ENCODE data around the gene CAMK1. TPM values are rescaled to one million over a fixed set of nuclear protein-coding genes. Genes with fewer than 3 reads are reported as not detected.

CAMK1 gene
- total RNA-seq: 100 to 1,000 TPM; 127 to 185 TPM
- polyA plus RNA-seq (ENCODE audit: insufficient read depth, low read depth, low replicate concordance): 62.7 TPM
- long read RNA-seq, donor 1, transcript CAMK1-201 (12 exons, 1,488 nt): major isoform, 11 of 31 reads
- long read RNA-seq, donor 1, partial matches to known transcripts: 14 of 31 reads
- long read RNA-seq, donor 1, other reads (novel, unspliced or antisense): 5 of 31 reads
- long read RNA-seq, donor 2, partial matches to known transcripts: 5 of 7 reads
- long read RNA-seq, donor 2, other reads (novel, unspliced or antisense): 0 of 7 reads

DNA sequence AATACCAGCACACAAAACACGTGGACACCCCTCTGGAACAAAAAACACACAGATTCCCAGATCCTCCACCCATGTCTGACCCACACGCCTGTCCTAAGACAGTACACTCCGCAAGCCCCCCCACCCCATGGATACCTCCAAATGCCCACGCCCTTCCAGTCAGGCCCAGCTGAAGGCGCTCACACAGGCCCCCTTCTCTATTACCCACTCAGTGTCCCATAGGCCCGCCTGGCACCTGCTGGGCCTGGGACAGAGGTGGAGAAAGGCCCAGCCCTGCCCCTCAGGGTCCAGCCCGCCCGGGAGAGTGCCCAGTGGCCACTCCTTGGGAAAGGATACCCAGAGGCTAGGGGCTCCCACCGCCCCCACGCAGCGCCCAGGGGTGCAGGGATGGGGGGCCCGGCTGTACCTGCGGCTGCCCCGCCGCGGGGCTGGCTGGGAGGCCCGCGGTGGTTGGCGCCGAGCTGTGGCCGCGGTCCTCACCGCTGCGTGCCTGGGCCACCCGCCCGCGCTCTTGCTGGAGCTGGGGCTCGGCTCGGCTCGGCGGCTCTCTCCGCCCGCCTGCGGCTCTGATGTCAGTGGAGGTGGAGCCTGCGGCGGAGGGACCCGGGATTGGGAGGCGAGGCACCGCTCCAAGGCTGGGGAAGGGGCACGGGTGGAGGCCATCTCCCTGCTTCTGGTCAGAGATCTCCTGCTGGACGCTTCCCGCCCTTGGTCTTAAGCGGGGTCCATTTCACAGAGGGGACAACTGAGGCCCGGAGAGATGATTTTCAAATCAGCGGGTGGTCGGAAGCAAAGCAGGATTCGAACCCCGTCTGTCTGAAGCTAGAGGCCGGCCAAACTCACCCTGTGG, at the start of gene CAMK1:
Gene CAMK1, minus strand, starts transcription at position 522 of the 850 bp plus-strand sequence. CDS start 2,198 bp downstream, outside the sequence.
- 5 to 7% methylated on average over 18 to 27 of the region's 49 CpGs for WGBS, 2 donors

DNA sequence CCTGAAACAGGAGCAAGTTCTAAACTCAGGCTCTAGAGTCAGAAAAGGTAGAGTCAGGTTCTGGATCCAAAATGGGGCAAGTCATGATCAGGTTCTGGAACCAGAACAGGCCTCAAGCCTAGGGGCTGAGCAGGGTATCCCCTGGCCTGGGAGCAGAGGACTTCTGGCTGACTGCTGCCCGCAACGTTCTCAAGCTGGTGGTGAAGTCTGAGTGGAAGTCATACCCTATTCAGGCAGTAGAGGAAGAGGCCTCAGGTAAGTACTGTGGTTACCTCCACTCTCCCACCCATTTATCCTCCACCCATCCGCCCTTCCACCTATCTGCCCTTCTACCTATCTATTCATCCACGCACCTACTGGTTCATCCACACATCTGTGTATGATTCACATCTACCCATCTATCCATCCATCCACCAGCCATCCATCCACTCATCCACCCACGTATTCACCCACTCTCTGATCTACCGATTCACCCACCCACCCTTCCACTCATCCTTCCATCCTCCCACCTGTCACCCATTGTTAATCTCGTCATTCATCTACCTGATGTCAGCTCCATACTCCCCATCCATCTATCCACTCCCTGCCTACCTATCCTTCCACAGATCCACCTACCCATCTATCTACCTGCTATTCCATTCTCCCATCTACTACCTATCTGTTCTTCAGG, 49.1 kb upstream of the CAMK1 start:
- intact Hi-C loops (cut with DNase I; ENCODE audit: low total_unique reads): no loop called here
- Histone ChIP-seq H3K27ac (no peak overlapping the region), H3K4me1 (no peaks in the 10 kb centered on the region), H3K9me3 (no peaks in the 10 kb centered on the region), H3K36me3 (ENCODE audit: low read depth, missing control alignments) (no peaks in the 10 kb centered on the region), H3K27me3 (no peaks in the 10 kb centered on the region), H3K4me3 (no peak overlapping the region)
- DNase-seq: no peak
- TF ChIP-seq, protein P1, sequence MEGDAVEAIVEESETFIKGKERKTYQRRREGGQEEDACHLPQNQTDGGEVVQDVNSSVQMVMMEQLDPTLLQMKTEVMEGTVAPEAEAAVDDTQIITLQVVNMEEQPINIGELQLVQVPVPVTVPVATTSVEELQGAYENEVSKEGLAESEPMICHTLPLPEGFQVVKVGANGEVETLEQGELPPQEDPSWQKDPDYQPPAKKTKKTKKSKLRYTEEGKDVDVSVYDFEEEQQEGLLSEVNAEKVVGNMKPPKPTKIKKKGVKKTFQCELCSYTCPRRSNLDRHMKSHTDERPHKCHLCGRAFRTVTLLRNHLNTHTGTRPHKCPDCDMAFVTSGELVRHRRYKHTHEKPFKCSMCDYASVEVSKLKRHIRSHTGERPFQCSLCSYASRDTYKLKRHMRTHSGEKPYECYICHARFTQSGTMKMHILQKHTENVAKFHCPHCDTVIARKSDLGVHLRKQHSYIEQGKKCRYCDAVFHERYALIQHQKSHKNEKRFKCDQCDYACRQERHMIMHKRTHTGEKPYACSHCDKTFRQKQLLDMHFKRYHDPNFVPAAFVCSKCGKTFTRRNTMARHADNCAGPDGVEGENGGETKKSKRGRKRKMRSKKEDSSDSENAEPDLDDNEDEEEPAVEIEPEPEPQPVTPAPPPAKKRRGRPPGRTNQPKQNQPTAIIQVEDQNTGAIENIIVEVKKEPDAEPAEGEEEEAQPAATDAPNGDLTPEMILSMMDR (IDR thresholded peaks at IDR 0.05): no peak
- no peak for TF ChIP-seq POLR2A (IDR thresholded peaks at IDR 0.05)
- 92% methylated on average over 6 of the region's 7 CpGs for WGBS, 2 donors

More for the DNA sequence above, at the start of gene CAMK1:
- Histone ChIP-seq H3K27ac (peak within 1 kb of the TSS; percentile 91 to 96), H3K36me3 (ENCODE audit: low read depth, missing control alignments) (no peaks in the 10 kb centered on the region), H3K4me1 (peaks cover 32% of the 10 kb centered on the region), H3K9me3 (no peaks in the 10 kb centered on the region), H3K27me3 (no peaks in the 10 kb centered on the region), H3K4me3 (peak within 1 kb of the TSS; percentile 71 to 83)
- intact Hi-C loops (cut with DNase I; ENCODE audit: low total_unique reads): no loop called here
- TF ChIP-seq, protein P1 (IDR thresholded peaks at IDR 0.05): peak in 1 of 3 experiments; percentile 7
- peak; percentile 14 for TF ChIP-seq POLR2A (IDR thresholded peaks at IDR 0.05)
- peak; percentile 85 for DNase-seq

DNA sequence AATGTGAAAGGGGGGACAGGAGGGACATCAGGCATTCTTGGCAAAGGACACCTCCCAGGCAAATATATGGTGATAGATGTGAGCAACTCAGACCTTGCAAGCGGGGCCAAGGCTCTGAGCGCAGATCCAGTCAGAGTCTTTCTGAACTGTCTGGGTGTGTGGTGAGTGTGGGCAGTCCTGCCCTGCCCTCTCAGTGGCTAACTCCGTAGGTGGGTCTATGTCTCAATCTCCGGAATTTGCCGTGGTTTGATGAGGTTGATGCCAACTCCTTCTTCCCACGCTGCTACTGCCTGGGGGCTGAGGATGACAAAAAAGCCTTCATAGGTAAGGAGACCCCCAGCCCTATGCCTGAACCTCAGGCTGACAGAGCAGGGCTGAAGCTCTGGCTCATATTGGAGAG, 47.7 kb upstream of the CAMK1 start:
- intact Hi-C loops (cut with DNase I; ENCODE audit: low total_unique reads): no loop called here
- Histone ChIP-seq H3K27me3 (no peaks in the 10 kb centered on the region), H3K36me3 (ENCODE audit: low read depth, missing control alignments) (no peaks in the 10 kb centered on the region), H3K27ac (no peak overlapping the region), H3K4me1 (no peaks in the 10 kb centered on the region), H3K4me3 (no peak overlapping the region), H3K9me3 (no peaks in the 10 kb centered on the region)
- TF ChIP-seq POLR2A (IDR thresholded peaks at IDR 0.05): no peak
- TF ChIP-seq, protein P1 (IDR thresholded peaks at IDR 0.05): no peak
- DNase-seq: no peak
- WGBS, 2 donors: 90 to 98% methylated on average over 6 of the region's 6 CpGs

DNA sequence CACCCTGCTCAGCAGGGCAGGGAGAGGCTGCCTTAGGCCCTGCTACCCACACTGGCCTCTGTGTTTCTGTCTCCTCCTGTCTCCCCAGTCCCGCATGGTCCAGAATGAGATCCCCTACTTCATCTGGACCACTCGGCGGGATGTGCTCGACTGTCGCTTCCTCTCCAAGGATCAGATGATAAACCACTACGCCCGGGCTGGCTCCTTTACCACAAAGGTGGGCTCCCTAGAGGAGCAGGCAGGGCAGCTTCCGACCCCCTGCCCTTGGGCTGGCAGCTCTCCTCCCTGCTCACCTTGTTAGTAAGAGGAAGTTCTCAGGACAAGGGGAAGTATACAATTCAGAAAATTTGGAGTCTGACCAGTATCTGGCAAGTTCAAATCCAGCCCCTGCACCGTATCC, 46.2 kb upstream of the CAMK1 start:
- H3K4me1 ChIP-seq: peaks cover 1% of the 10 kb centered on the region
- no peak for DNase-seq
- H3K9me3 ChIP-seq: no peaks in the 10 kb centered on the region
- WGBS, 2 donors: 87 to 89% methylated on average over 9 of the region's 9 CpGs
- H3K27ac ChIP-seq: no peak overlapping the region
- no peak overlapping the region for H3K4me3 ChIP-seq
- H3K36me3 ChIP-seq (ENCODE audit: low read depth, missing control alignments): no peaks in the 10 kb centered on the region
- H3K27me3 ChIP-seq: no peaks in the 10 kb centered on the region
- TF ChIP-seq, protein P1 (IDR thresholded peaks at IDR 0.05): no peak
- TF ChIP-seq POLR2A (IDR thresholded peaks at IDR 0.05): no peak
- intact Hi-C loops (cut with DNase I; ENCODE audit: low total_unique reads): no loop called here
